Measurements from ENCODE around the gene FAM72A. TPM values are rescaled to one million over a fixed set of nuclear protein-coding genes. Genes with fewer than 3 reads are reported as not detected.

FAM72A gene
- polyA plus RNA-seq, 1 of the 3 experiments (the other 2 are of a cell fraction), result 8.1 TPM

DNA sequence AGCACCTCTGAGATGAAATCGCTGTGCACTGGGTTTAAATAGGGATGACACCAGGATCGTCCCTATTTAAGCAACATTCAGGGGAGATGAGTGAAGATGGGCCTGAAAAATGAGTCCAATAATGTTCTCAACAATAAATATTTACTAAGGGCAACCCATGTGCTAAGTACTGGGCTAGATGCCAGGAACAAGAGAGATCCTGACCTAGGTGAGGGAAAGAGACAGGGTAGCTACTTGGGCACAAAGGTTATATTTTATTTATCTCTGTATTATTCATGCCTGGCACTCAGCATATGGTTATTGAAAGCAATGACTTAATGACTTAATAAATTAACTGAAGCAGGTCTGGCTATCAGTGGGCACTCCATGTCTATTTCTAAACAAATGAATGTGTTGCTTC, 58.0 kb downstream of the FAM72A start:
- Histone ChIP-seq H3K27me3 (ENCODE audit: insufficient read depth) (peaks cover 44% of the 10 kb centered on the region), H3K27ac (ENCODE audit: low read depth in 2 of 2, low read length in 1 of 2) (no peak overlapping the region), H2AFZ (ENCODE audit: low read depth) (no peak overlapping the region), H3K9me2 (no peaks in the 10 kb centered on the region), H3K36me3 (replicated peaks in 1 of 2; ENCODE audit: control insufficient read depth in 1 of 2, insufficient read depth in 2 of 2, low read length in 1 of 2) (no peaks in the 10 kb centered on the region), H3K4me2 (no peak overlapping the region), H3K9ac (no peak overlapping the region), H3F3A (replicated peaks; ENCODE audit: insufficient read depth) (no peaks in the 10 kb centered on the region), H4K20me1 (ENCODE audit: insufficient read depth) (no peaks in the 10 kb centered on the region), H3K4me1 (ENCODE audit: control insufficient read depth in 1 of 2, insufficient read depth in 2 of 2, low read depth in 1 of 2, low read length in 1 of 2) (no peaks in the 10 kb centered on the region), H3K9me3 (no peaks in the 10 kb centered on the region), H3K4me3 (ENCODE audit: low read depth in 2 of 2, low read length in 1 of 2) (no peak overlapping the region), H3K79me2 (ENCODE audit: insufficient read depth) (no peaks in the 10 kb centered on the region)
- ChIA-PET POLR2A (no interaction called here), CTCF (interaction anchor here (0.8 kb wide), 1 partner anchor 576 kb away, joined by 3 read pairs; a partner anchor contains a TSS)
- WGBS (ENCODE audit: low lambda C conversion rate), result 57% methylated on average over 2 of the region's 2 CpGs
- no peak for TF ChIP-seq RAD21 (IDR thresholded peaks at IDR 0.05; ENCODE audit: low read length)
- no peak for TF ChIP-seq JUND (IDR thresholded peaks at IDR 0.05)
- TF ChIP-seq CHD2 (IDR thresholded peaks at IDR 0.05; ENCODE audit: low read length, partially characterized antibody), result no peak
- TF ChIP-seq GABPA (IDR thresholded peaks at IDR 0.05; ENCODE audit: low read depth), result no peak
- no peak for TF ChIP-seq POLR2AphosphoS5 (IDR thresholded peaks at IDR 0.05; ENCODE audit: low read depth, low read length)
- no peak for TF ChIP-seq TEAD4 (IDR thresholded peaks at IDR 0.05; ENCODE audit: borderline replicate concordance, insufficient read depth)
- TF ChIP-seq MEF2A (IDR thresholded peaks at IDR 0.05; ENCODE audit: borderline replicate concordance, low read depth), result no peak
- no peak for TF ChIP-seq GATA2 (CRISPR knock-in tag; IDR thresholded peaks at IDR 0.05)
- no peak for TF ChIP-seq YY1 (IDR thresholded peaks at IDR 0.05; ENCODE audit: low read depth)
- TF ChIP-seq EZH2phosphoT487 (IDR thresholded peaks at IDR 0.05; ENCODE audit: borderline replicate concordance, low read depth), result no peak
- no peak for TF ChIP-seq RCOR1 (IDR thresholded peaks at IDR 0.05; ENCODE audit: low read length)
- TF ChIP-seq, protein P1, sequence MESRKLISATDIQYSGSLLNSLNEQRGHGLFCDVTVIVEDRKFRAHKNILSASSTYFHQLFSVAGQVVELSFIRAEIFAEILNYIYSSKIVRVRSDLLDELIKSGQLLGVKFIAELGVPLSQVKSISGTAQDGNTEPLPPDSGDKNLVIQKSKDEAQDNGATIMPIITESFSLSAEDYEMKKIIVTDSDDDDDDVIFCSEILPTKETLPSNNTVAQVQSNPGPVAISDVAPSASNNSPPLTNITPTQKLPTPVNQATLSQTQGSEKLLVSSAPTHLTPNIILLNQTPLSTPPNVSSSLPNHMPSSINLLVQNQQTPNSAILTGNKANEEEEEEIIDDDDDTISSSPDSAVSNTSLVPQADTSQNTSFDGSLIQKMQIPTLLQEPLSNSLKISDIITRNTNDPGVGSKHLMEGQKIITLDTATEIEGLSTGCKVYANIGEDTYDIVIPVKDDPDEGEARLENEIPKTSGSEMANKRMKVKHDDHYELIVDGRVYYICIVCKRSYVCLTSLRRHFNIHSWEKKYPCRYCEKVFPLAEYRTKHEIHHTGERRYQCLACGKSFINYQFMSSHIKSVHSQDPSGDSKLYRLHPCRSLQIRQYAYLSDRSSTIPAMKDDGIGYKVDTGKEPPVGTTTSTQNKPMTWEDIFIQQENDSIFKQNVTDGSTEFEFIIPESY (IDR thresholded peaks at IDR 0.05; ENCODE audit: borderline replicate concordance, low read depth), result no peak
- no peak for TF ChIP-seq TCF12 (IDR thresholded peaks at IDR 0.05)
- TF ChIP-seq, protein P2, sequence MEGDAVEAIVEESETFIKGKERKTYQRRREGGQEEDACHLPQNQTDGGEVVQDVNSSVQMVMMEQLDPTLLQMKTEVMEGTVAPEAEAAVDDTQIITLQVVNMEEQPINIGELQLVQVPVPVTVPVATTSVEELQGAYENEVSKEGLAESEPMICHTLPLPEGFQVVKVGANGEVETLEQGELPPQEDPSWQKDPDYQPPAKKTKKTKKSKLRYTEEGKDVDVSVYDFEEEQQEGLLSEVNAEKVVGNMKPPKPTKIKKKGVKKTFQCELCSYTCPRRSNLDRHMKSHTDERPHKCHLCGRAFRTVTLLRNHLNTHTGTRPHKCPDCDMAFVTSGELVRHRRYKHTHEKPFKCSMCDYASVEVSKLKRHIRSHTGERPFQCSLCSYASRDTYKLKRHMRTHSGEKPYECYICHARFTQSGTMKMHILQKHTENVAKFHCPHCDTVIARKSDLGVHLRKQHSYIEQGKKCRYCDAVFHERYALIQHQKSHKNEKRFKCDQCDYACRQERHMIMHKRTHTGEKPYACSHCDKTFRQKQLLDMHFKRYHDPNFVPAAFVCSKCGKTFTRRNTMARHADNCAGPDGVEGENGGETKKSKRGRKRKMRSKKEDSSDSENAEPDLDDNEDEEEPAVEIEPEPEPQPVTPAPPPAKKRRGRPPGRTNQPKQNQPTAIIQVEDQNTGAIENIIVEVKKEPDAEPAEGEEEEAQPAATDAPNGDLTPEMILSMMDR (IDR thresholded peaks at IDR 0.05), result no peak
- no peak for TF ChIP-seq FOXJ3 (CRISPR knock-in tag; IDR thresholded peaks at IDR 0.05)
- TF ChIP-seq NFIC (IDR thresholded peaks at IDR 0.05; ENCODE audit: borderline replicate concordance), result no peak
- no peak for DNase-seq
